ENCODE results near the gene OPCML.

The OPCML gene

DNA sequence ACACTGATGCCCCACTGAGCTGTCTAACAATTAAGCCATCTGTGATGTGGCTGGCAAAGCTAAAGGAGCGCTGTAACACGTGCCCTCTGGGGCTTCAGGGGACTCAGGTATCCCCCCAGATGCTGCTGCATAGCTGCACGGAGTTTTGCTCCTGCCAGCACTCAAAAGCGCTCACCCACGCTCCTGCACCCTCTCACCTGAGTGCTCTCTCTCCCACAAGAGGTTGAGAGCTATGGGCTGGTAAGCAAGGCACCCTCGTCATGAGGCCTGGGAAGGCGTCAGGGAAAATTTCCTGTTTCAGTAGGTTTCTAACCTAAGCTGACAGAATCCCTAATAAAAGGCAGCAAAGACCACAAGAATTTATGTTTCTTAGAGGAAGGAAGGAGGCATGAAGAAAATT lies 850.3 kb downstream of the OPCML start:
- DNase-seq (ENCODE audit: low read depth) = no peak
- H3K4me3 ChIP-seq (ENCODE audit: low read length) = no peak overlapping the region
- no peak for TF ChIP-seq CTCF (IDR thresholded peaks at IDR 0.05; ENCODE audit: insufficient read depth, low read depth, low read length, missing control alignments)

DNA sequence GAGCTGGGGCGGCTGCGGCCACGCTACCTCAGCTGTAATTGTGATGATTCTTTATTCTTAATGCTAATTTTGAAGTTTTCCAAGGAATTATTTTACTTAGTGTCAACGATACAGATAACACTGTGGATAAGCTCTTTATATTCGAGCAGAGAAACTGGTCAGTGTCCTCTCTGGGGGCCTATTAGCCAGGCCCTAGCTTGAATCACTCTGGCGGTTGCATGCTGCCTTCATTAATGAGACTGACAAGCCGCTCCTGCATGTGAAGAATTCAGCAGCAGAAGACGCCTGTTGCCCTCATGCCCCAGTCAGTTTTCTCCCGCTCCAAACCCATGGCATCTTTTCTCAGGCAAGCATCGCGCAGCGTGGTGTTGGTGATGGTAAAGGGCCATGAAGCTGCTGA lies 851.7 kb downstream of the OPCML start:
- no peak for DNase-seq (ENCODE audit: low read depth)
- no peak overlapping the region for H3K4me3 ChIP-seq (ENCODE audit: low read length)
- no peak for TF ChIP-seq CTCF (IDR thresholded peaks at IDR 0.05; ENCODE audit: insufficient read depth, low read depth, low read length, missing control alignments)

DNA sequence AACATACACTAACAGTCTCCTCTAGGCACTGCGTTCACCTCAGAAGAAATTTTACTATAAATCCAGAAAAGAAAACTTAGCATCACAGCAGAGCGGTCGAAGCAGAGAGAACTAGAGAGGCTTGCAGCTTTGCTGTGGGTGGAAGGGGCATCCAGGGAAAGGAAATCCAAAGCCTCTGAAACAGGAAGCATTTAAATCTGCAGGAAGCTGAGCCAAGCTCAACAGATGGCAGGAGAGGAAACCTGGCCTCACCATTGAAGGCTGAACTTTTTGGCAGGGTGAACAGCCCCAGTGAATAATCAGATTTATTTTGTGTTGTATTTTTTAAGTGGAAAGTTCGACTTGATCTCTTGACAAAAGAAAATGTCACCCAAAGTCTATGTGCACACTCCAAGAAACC lies 858.1 kb downstream of the OPCML start:
- DNase-seq (ENCODE audit: low read depth) = no peak
- H3K4me3 ChIP-seq (ENCODE audit: low read length) = no peak overlapping the region
- no peak for TF ChIP-seq CTCF (IDR thresholded peaks at IDR 0.05; ENCODE audit: insufficient read depth, low read depth, low read length, missing control alignments)

- H3K4me3 ChIP-seq (ENCODE audit: low read length) = no peak overlapping the region
- no peak for TF ChIP-seq CTCF (IDR thresholded peaks at IDR 0.05; ENCODE audit: insufficient read depth, low read depth, low read length, missing control alignments)
- DNase-seq (ENCODE audit: low read depth) = no peak
Measured at GRCh38 chr11:132671851-132672370, 860.4 kb downstream of the OPCML start.

DNA sequence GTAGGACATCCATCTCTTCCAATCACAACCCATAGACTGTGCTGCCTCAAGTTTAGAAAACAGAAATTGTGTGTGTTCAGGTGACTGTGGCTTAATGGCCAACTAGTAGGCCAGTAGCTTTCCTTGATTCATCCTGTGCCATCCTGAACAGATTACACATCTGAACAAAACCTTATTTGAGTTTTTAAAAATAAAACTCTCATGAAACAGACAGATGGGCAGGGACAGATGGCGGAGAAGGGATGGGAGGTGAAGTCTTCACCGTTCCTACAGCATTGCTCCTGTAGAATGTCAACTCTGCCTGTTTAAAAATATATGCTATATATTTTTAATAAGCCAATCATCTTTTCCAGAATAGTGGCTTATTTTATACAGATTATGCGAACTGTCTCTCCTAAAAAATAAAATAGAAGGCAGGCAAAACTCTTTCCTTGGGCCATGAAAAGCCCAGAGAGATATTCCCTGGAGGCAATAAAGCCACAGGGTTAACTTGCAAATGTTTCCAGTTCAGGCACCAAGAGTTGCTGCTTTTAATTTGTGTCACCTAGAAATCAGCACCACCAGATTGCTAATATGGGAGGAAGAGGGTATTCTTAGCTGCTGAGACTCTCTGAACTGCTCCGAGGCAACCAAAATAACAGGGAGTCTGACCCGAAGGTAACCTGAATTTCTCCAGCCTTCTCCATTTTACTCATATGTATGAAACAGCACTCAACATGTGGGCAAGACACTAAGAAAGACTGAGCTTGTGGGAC lies 861.2 kb downstream of the OPCML start:
- H3K4me3 ChIP-seq (ENCODE audit: low read length) = no peak overlapping the region
- no peak for DNase-seq (ENCODE audit: low read depth)
- TF ChIP-seq CTCF (IDR thresholded peaks at IDR 0.05; ENCODE audit: insufficient read depth, low read depth, low read length, missing control alignments) = no peak

DNA sequence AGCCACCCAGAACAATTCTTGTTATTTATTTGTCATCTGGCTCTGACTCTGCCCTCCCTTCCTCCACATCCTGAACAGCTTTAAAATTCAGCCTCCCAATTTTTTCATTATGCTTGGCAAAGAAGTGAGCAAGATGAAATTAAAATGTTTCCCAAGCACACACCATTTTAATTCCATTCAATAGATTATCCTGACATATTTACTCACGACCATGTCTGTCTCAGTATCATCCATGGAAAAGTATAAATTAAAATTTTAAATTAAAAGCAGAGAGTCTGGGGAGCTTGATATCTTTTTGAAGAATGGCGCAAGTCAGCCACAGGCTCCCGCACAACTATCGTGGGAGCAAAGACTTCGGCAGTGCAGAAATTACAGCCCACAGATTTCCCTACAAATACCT lies 862.4 kb downstream of the OPCML start:
- no peak for TF ChIP-seq CTCF (IDR thresholded peaks at IDR 0.05; ENCODE audit: insufficient read depth, low read depth, low read length, missing control alignments)
- no peak for DNase-seq (ENCODE audit: low read depth)
- no peak overlapping the region for H3K4me3 ChIP-seq (ENCODE audit: low read length)

GRCh38 chr11:132665205-132665604 lies 867.1 kb downstream of the OPCML start:
- H3K4me3 ChIP-seq (ENCODE audit: low read length) = no peak overlapping the region
- TF ChIP-seq CTCF (IDR thresholded peaks at IDR 0.05; ENCODE audit: insufficient read depth, low read depth, low read length, missing control alignments) = no peak
- DNase-seq (ENCODE audit: low read depth) = no peak

Data from epithelial cell of esophagus (primary cell).